Central memory CD4-positive, alpha-beta T cell (primary cell): Measurements from ENCODE around the gene JTB.

Experiments
- DNase-seq: peaks from one replicate; pipeline ENCODE4 v3.0.0; 2022

JTB gene

DNA sequence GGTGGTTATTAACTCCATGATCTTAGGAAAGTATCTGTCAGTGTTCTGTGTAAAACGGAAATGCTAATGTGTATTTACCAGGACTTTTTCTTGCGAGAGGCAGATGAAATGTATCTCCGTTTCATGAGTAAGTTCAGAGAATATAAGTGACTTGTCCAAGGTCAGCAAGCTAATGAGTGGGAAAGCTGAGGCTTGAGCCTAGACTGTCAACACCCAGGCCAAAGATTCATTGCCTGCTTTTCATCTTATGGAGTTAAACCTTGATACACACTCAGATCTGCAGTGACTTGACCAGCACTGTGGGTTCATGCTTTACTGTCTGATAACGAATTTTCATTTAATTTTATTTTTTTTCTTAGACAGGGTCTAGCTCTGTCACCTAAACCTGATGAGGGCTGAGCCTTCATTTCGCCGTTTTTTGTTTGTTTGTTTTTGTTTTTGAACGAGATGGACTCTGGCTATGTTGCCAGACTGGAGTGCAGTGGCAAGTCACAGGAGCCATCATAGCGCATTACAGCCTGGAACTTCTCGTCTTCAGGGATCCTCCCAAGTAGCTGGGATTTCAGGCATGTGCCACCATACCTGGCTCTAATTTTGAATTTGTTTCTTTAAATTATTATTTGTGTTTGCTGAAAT is 918 bp upstream of the JTB start:
- no peak for DNase-seq

DNA sequence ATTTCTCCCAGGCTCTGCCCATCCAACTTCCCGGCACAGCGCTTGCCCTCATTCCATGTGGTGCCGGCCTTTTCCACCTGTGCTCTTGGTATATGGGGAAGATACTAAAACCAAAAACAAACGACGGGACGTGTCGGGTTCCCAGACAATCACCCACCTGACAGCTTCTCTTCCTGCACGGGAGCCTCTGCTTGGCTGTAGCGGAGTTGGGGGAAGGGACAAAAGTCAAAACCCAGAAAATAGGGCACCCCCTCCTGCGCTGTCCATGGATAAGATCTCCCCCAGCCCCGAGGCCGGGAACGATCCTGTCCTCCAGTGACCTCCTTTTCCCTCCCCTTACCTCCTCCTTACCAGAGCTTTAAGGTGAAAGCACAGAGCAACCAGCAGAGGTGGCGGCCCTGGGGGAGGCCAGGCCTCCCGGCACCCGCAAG is 640 bp downstream of the JTB start:
- no peak for DNase-seq

GRCh38 chr1:153973525-153973924 is 3.9 kb downstream of the JTB start:
- DNase-seq: no peak

DNA sequence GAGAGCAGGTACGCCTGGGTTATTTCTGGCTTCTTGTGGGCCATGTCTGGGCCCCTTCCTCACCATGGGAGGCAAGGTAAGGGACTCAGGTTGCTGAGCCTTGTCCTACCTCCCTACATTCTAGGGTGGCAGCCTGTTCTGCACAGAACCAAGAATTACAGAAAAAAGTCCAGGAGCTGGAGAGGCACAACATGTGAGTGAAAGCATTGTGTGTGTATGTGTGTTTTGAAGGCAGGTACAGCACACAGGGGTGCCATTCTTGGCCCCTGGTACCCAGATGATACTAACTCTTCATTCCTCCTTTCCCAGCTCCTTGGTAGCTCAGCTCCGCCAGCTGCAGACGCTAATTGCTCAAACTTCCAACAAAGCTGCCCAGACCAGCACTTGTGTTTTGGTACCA is 4.4 kb downstream of the JTB start:
- no peak for DNase-seq

GRCh38 chr1:153970346-153970745 is 7.1 kb downstream of the JTB start:
- DNase-seq: no peak

GRCh38 chr1:153968972-153969371 is 8.5 kb downstream of the JTB start:
- no peak for DNase-seq

DNA sequence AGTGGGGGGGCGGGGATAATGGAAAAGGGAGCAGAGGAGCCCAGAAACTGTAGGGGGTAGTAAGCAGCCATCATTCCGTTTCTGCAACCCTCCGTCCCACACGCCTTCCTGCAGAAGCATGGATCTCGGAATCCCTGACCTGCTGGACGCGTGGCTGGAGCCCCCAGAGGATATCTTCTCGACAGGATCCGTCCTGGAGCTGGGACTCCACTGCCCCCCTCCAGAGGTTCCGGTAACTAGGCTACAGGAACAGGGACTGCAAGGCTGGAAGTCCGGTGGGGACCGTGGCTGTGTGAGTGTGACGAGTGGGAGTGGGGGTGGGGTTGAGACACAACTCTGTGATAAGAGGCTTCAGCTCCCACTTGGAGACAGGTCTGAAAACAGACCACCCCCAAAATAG is 9.1 kb downstream of the JTB start:
- DNase-seq: no peak

DNA sequence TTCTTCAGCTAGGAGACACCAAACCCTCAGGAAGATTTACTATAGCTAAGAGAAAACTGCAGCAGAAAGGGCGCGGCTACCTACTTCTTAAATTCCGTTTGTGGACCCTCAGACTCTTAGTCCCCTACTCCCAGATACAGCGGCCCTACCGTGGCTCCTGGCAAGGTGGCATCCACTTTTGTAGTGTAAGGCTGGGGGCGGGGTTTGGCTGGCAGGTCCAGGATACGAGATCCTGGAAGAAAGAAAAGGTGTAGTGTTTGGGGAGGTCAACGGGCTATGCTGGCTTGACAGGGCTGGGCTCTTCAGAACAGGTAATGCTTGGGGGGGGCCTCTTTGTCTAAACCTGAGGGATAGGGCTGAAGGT is 9.5 kb downstream of the JTB start:
- DNase-seq: no peak

GRCh38 chr1:153967107-153967999 is 10.1 kb downstream of the JTB start, which contains the start of gene CREB3L4:
CREB3L4 (plus strand) TSS chr1:153967902; CDS start chr1:153968526, 624 bp downstream.
- DNase-seq: peak; percentile 87

DNA sequence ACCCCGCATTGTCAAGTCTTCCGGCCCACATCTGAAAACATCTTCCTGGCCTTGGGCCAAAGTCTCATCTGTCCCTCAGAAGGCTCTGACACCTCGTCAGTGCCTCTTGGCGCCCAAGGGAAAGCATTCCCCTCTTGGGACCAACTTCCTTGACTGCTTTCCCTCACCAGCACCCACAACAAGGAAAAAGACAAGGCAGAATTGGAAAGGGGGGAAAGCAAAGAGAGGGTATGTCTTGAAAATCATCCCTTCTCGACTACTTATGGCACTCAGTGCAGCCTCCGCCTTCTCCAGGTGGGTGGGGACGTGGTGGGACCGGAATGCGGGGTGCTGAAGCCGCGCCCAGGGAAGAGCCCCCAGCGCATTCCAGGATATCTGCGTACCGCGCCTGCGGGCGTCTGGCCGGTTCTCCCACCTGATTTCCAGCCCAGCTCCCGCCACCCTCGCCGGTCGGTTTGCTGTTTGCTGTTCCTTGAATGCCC is 13.6 kb downstream of the JTB start:
- DNase-seq: no peak

GRCh38 chr1:153963030-153963849 is 14.2 kb downstream of the JTB start, which contains the start of gene SLC39A1:
SLC39A1 (minus strand) TSS chr1:153963537; CDS start chr1:153962715, 822 bp downstream.
- DNase-seq: peak; percentile 90

DNA sequence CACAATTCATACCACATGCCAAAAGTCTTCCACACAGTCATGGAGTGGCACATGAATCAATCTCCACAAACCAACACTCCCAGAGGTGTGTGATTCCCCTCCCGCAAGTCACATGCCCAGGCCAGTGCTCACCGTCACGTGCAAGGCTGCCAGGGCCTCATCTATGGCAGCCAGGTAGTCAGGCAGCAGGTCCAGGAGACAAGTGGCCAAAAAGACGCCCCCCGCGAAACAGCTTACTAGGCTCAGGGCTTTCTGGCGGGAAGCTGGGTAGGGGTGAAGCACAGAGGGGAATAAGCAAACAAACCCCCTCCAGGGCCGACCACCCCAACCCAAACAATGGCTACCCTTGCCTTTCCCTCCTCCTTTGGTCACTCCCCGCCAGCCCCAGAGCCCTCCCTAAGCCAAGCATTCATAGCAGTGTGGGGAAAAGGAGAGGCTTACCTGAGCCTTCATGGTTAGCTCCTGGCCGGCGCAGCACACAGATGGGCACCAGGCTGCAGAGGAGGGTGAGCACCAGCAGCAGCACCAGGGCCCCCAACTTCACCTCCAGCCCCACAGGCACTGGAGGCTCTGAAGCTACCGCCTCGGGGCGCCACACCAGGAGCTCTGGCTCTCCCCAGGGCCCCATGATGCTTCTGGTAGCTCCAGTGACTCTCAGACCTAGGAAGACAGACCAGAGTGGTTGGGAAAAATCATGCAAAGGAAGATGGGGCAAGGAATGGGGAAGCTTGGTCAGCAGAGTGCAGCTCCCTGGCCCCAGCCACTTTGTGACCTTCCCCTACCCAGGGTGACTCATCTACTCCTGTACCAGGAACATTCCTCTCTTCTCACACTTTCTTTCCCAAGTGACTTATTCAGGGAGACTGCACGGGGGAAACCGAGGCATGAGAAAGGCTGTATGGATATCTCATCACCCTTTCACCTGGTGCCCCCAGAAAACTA is 15.1 kb downstream of the JTB start:
- DNase-seq: no peak

DNA sequence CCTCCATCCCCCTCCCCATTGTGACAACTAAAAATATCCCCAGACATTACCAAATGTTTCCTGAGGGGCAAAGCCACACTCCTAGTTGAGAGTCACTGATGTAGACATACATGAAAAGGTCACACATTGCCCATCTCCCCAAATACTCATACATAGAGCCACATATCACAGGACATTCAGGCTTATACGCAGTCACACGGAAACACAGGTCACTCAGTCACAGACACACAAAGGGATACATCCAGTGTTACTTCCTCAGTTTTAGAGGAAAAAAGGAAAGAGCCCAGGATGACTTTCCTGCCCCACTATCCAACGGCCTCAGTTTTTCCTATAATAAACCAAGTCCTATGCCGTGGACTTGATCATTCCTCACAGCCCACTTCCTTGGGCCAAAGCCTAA is 16.1 kb downstream of the JTB start:
- no peak for DNase-seq

DNA sequence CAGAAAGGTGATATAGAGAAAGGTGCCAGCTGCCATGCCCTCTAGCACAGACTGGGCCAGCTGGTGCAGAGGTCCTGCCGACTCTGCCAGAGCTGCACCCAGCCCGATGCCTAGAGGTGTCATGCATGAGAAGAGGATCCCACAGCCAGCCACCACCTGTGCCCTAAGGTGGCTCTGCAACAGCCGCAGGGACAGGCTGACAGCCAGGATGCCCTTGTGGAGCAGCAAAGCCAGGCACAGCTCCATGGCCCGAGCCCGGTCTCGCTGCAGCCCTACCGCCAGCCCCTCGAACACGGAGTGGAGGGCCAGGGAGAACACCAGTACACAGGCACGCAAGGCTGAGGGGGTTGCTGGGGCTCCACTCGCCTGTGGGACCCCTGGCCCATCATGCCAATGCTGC is 17.3 kb downstream of the JTB start:
- no peak for DNase-seq

DNA sequence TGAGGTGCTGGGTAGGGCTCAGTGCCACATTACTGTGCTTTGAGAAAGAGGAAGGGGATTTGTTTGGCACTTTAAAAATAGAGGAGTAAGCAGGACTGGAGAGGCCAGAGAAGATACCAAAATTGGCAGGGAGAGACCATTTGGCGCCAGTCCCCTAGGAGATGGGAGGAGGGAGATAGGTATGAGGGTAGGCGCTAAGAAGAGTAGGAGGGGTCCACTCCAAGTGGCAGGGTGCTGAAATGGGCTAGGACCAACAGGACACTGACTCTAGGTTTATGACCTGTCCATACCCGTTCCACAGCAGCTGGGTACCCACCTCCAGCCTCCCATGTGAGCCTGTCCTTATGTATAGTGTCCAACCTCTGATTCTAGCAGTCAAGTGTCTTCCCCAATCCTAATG is 18.0 kb downstream of the JTB start:
- DNase-seq: no peak

GRCh38 chr1:153958961-153959260 is 18.6 kb downstream of the JTB start:
- DNase-seq: no peak

DNA sequence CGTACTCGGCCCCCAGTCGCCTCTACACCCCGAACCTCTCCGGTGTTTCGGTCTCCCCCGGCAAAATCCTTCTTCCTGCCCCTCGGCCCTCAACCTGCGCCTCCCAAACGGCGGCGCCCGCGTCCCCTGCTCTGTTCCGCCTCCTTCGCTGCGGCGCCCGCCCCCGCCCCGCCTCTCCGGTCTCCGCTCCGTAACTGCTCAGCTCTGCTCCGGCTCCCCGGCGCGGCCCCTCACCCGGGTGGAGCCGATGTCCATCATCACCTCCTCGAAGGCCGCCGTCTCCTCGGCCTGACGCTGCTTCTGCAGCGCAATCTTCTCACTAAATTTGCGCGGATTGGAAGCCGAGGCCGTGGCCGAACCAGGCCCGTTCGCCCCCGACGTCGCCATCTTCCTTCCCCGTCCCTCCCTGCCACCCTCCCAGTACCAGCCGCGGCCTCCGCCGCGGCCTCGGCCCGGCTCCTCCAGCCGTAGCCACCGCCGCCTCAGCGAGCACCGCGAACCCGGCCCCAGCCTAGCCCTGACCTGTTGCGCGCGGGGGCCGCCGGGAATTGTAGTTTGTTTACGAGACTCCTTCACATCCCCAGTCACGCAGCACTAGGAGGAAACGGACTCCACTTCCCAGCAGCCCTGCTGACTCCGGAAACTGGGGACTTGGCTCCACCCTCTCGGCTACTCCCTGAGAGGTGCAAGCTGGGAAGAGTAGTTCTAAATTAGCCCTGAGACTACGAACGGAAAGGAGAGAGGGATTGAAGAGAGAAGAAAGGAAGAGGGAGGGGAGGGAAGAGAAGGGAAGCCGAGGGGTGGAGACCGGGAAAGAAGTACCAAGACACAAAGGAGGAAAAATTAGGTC is 19.1 kb downstream of the JTB start, which contains the start of gene CRTC2:
Gene CRTC2 (minus strand): TSS at position 502 of the 850 bp plus-strand sequence. CDS start 115 bp downstream, at position 387.
- peak; percentile 97 for DNase-seq

DNA sequence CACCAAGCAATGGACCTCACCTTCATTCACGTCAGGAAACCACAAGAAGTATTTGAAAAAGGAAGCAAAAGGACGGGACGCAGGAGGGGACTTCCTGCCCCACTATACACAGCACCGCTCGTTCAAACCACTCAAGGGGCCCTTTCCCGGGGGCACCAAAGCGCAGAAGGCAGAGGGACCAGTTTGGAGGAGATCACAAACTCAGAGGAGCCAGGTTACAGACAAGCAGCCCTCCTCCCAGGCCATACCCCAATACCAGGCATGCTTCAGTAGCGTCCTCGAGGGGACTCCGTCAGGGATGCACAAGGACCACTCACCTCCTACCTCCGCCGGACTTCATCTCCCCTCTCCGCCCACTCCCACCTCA is 19.7 kb downstream of the JTB start:
- DNase-seq: peak; percentile 60

DNA sequence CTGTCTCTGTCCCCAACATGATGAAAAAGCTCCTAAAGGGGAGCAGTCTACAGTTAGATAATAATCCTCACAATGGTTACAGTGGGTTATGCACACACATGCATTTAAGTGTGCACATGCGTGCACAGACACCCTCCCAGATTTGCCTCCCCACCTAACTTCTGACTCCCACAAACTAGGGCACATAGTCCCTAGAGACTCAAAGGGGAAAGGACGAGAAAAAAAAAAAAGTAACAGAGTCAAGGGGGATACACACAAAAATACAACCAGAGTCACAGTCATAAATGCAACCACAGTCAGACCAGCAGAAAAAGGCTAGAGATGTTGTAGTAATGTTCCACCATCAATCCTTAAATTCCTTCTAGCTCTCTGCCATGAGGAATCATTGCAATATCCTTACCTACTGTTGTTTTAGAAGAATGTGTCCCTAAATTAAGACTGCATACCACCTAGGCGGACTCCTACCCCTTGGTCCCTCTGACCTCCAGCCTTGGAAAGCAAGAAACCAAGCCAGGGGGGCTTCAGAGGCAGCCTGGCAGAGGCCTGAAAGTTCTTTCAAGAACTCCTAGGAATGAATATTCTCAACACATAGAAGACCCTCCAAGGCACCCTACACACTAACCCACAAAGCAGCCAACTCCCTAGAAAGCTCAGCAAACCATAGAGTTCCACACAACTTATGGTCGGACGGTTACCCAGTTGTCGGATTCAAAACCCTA is 20.3 kb downstream of the JTB start:
- DNase-seq: no peak

- no peak for DNase-seq
These were observed 22.6 kb downstream of the JTB start for GRCh38 chr1:153954826-153955225.
